Measurements from ENCODE around the gene PIP4K2B. TPM values are rescaled to one million over a fixed set of nuclear protein-coding genes. Genes with fewer than 3 reads are reported as not detected.
"Not testable (repeated sequence)": the region's sequence is repeated elsewhere in the genome, so short reads cannot be mapped to it uniquely, and the experiment has no call there.

PIP4K2B gene
- total RNA-seq, 2 experiments from 2014 or later: 30.1 to 33.4 TPM

DNA sequence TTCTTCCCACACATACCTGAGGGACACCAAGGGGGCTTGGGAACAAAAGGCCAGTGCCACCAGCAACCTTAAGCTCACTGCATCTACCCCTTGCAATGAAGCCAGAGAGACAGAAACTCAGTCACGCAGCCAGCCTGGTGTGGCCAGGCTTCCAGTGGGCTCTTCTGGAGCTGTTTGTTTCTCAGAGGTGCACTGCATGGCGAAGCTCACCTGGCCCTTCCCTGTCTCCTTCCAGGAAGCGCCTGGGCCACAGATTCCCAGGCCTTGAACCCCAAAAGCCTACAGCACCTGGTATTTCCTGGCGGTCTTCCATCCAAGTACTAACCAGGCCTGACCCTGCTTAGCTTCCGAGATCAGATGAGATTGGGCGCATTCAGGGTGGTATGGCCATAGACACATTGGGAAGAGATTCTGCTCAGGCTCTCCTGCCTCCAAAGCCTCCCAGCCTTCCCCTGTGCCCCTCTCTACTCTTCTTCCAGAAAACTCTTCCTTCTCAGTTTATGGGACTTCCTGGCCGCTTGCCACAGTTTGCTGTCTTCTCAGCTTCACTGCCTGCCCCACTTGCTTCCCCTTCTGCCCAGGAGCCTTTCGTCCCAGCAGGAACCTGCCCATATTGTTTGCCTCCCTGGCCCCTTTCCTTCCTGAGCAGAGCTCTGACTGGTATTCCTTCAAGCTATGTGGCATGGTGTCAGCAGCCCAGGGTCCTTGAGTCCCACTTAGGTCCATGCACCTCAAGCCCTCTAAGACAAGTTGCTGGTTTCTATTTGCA, 67.6 kb downstream of the PIP4K2B start:
- H3K4me3 Mint-ChIP-seq: peak overlapping the region; percentile 94
- peaks cover 3% of the 10 kb centered on the region for H3K9me3 Mint-ChIP-seq
- H3K36me3 Mint-ChIP-seq (ENCODE audit: low read depth): peaks cover 20% of the 10 kb centered on the region
- peak overlapping the region; percentile 14 for H3K27ac Mint-ChIP-seq
- no peak for DNase-seq
- peaks cover 75% of the 10 kb centered on the region for H3K4me1 Mint-ChIP-seq (ENCODE audit: low read depth)
- CTCF ChIA-PET: interaction anchor here (0.6 to 2.2 kb wide), 9 partner anchors 16 to 422 kb away, joined by 3 to 14 read pairs (median 4); no protein-coding TSS in a partner anchor
- intact Hi-C loops (cut with micrococcal nuclease): loop anchor here (5.0 kb wide), 1 partner anchor 421 kb away; the partner anchor contains the start of gene PLXDC1
- H3K27me3 Mint-ChIP-seq (ENCODE audit: low read depth): no peaks in the 10 kb centered on the region

DNA sequence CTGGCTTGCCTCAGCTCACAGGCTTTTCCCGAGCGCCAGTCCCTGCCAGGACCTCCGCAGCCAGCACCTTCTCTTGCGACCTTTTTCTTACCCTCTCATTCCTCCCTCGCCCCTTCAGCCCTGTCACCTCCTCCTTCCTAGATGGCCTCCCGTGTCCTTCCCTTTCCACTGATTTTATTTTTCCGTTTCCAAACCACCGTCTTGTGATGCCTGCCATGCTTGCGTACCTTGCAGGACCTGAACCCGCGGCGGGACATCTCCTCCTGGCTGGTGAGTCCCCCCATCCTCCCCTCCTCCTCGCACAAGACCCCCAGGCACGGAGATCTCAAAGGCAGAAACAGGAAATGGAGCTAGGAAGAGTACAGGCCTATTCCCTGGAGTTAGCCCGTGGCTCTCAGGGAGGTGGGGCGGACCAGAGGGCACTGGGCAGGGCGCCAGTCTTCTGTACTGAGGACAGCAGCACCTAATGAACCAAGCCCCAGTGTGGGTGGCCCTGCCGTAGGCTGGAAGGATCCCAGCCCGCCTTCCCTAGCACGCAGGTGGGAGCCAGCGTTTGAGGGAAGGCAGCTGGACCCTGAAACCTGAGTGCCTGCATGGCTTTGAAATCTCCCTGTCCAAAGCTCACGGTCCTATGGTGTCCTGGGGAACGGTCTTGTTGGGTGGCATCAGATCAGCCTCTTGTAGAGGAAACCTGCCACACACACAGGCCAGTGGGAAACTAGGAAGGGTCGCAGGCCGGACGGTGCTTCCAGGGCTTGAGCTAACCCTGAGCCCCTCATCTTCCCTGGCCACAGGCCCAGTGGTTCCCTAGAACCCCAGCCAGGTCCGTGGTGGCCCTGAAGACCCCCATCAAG, 68.6 kb downstream of the PIP4K2B start:
- H3K4me3 Mint-ChIP-seq: peak overlapping the region; percentile 94
- CTCF ChIA-PET: interaction anchor here (0.6 to 2.2 kb wide), 8 partner anchors 15 to 423 kb away, joined by 3 to 14 read pairs (median 4); no protein-coding TSS in a partner anchor
- H3K4me1 Mint-ChIP-seq (ENCODE audit: low read depth): peaks cover 81% of the 10 kb centered on the region
- H3K27ac Mint-ChIP-seq: peak overlapping the region; percentile 90
- intact Hi-C loops (cut with micrococcal nuclease): loop anchor here (1.0 to 5.0 kb wide), 3 partner anchors 22 to 422 kb away; partner anchors contain the start of genes PLXDC1 and PSMB3
- peaks cover 23% of the 10 kb centered on the region for H3K36me3 Mint-ChIP-seq (ENCODE audit: low read depth)
- no peaks in the 10 kb centered on the region for H3K27me3 Mint-ChIP-seq (ENCODE audit: low read depth)
- H3K9me3 Mint-ChIP-seq: peaks cover 3% of the 10 kb centered on the region
- DNase-seq: peak; percentile 30

DNA sequence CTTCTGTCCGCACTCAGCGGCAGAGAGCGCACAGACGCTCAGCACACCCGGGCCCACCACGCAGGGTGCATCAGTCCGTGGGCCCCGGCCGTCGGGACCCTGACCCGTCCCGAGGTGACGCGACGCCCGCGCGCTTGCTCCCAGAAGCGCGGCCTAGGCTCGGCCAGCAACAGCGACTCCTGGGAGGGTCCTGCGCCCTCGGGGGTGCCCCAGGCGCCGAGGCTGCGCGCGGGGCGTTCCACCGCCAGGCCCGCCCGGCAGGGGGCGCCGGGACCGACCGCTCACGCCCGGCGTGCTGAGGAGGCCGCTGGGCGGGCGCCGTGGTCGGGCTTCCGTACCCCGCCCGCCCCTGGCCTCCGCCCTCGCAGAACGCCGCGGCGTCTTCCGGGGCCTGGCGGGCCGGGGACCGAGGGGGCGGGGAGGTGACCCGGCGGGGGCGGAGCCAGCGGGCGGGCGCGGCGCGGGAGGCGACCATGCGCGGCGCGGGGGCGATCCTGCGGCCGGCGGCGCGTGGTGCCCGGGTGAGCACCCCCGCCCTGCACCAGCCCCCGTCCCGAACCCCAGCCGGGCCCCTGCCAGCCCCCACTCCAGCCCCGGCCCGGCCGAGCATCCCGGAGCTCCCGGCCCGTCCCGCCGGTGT, 69.3 kb downstream of the PIP4K2B start, which contains the start of gene CISD3:
CISD3 (plus strand) TSS at position 456 of the 640 bp plus-strand sequence; CDS start at position 474, 18 bp downstream.
- peak; percentile 84 for DNase-seq
- peak within 1 kb of the TSS; percentile 98 for H3K27ac Mint-ChIP-seq
- H3K9me3 Mint-ChIP-seq: peaks cover 3% of the 10 kb centered on the region
- H3K4me3 Mint-ChIP-seq: peak within 1 kb of the TSS; percentile 94
- peaks cover 83% of the 10 kb centered on the region for H3K4me1 Mint-ChIP-seq (ENCODE audit: low read depth)
- peaks cover 23% of the 10 kb centered on the region for H3K36me3 Mint-ChIP-seq (ENCODE audit: low read depth)
- intact Hi-C loops (cut with micrococcal nuclease): loop anchor here (1.0 to 5.0 kb wide), 3 partner anchors 22 to 422 kb away; partner anchors contain the start of genes PLXDC1 and PSMB3
- CTCF ChIA-PET: interaction anchor here (1.6 to 3.6 kb wide), 6 partner anchors 14 to 54 kb away, joined by 5 to 14 read pairs (median 7); no protein-coding TSS in a partner anchor
- no peaks in the 10 kb centered on the region for H3K27me3 Mint-ChIP-seq (ENCODE audit: low read depth)

DNA sequence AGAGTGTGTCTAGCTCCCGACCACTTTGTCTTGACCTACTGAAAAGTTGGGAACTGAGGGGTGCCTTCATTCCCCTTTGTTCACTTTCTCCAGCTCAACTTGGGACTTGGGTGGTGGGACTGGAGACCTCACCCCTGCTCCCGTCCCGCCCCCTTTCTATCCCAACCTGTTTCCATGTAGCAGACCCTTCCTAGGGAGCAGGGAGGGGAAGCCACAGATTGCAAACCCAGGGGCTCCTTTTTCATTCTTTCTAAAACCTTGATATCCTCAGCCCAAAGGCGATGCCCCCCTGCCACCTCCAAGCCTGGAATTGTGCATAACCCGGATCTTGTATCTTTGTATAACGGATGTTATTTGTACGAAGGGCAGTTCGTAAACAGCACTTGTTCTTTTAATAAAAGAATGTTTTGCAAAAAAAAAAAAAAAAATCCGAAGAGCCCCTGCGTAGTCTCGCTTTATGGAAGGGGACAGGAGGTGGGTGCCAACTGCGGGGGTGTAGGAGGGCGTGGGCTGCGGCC, 69.9 kb downstream of the PIP4K2B start:
- H3K4me3 Mint-ChIP-seq: peak overlapping the region; percentile 57

DNA sequence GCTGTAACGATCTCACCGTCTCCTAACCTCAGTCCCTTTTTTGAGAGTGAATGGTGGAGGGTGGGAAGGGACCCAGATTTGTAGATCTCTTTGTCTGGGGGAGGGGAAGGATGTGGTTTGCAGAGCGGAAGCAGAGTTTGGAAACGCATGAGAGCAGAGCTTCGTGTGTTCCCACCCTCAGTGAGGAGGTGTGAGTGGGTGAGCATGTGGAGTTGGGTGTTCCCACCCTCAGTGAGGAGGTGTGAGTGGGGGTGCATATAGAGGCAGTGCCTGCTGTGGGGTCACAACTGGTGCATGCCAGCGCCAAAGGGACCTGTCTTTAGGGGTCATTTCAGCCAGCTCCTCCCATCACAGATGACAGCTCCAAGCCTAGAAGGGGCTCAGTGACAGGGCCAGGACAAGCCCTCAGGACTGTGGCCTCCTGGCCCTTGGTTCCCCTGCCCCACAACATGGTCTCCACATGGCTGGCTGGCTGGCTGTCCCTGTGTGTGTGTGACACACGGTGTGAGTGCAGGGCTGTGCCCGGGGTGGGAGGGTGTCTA, 71.0 kb downstream of the PIP4K2B start:
- H3K27me3 Mint-ChIP-seq (ENCODE audit: low read depth): no peaks in the 10 kb centered on the region
- peaks cover 21% of the 10 kb centered on the region for H3K36me3 Mint-ChIP-seq (ENCODE audit: low read depth)
- peak overlapping the region; percentile 58 for H3K4me3 Mint-ChIP-seq
- DNase-seq: peak; percentile 79
- H3K4me1 Mint-ChIP-seq (ENCODE audit: low read depth): peaks cover 71% of the 10 kb centered on the region
- CTCF ChIA-PET: interaction anchor here (1.0 to 3.6 kb wide), 10 partner anchors 12 to 208 kb away, joined by 3 to 17 read pairs (median 6); partner anchors contain the start of gene MLLT6
- H3K9me3 Mint-ChIP-seq: peaks cover 3% of the 10 kb centered on the region
- peak overlapping the region; percentile 98 for H3K27ac Mint-ChIP-seq
- intact Hi-C loops (cut with micrococcal nuclease): no loop called here

More for the DNA sequence above, 69.9 kb downstream of the PIP4K2B start:
- Mint-ChIP-seq H3K27me3 (ENCODE audit: low read depth) (no peaks in the 10 kb centered on the region), H3K4me1 (ENCODE audit: low read depth) (peaks cover 79% of the 10 kb centered on the region), H3K27ac (peak overlapping the region; percentile 98), H3K9me3 (peaks cover 3% of the 10 kb centered on the region), H3K36me3 (ENCODE audit: low read depth) (peaks cover 24% of the 10 kb centered on the region)
- intact Hi-C loops (cut with micrococcal nuclease): no loop called here
- DNase-seq: no peak
- CTCF ChIA-PET: interaction anchor here (1.0 to 3.6 kb wide), 8 partner anchors 14 to 111 kb away, joined by 3 to 17 read pairs (median 6); partner anchors contain the start of gene MLLT6

DNA sequence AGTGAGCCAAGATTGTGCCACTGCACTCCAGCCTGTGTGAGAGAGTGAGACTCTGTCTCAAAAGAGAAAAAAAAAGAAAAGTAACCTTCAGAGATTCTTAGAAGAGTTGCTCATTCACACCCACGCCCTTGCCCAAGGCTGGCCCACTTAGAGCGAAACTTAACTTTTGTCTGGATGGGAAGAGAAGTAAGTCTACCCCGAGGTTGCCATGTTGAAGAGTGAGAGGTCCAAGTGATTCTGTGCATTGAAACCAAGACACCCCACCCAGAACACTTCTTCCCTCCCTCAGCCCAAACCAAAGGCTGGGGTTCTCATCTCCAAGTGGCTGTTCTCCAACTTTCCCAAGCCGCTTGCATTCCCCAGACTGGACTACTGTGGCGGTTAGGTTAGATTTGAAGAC, 71.6 kb downstream of the PIP4K2B start:
- Mint-ChIP-seq H3K4me1 (ENCODE audit: low read depth) (peaks cover 67% of the 10 kb centered on the region), H3K27ac (peak overlapping the region; percentile 98), H3K9me3 (peaks cover 3% of the 10 kb centered on the region), H3K36me3 (ENCODE audit: low read depth) (peaks cover 21% of the 10 kb centered on the region), H3K27me3 (ENCODE audit: low read depth) (no peaks in the 10 kb centered on the region), H3K4me3 (peak overlapping the region; percentile 58)
- CTCF ChIA-PET: interaction anchor here (1.0 to 3.6 kb wide), 8 partner anchors 12 to 209 kb away, joined by 3 to 17 read pairs (median 6); partner anchors contain the start of gene MLLT6
- peak; percentile 94 for DNase-seq
- intact Hi-C loops (cut with micrococcal nuclease): loop anchor here (1.0 kb wide), 2 partner anchors 21 to 50 kb away; no protein-coding TSS in a partner anchor

DNA sequence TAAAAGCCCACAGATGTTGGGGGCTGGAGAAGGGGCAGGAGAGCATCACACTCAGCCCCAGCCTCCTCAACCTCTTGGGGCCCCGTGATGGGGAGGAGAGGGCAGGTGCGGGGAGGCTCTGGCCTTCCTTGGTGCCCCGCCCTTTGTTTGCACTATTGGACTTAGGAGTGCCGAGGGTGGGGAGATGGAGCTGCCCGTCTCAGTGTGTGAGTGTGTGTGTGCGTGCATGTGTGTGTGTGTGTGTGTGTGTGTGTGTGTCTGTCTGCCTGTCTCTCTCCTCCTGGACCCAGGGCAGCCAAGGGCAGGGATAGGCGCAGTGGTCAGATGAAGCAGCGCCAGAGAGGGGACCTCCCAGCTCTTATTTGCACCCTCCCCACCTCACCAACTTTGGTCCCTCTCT, 73.2 kb downstream of the PIP4K2B start:
- peak; percentile 19 for DNase-seq
- CTCF ChIA-PET: interaction anchor here (1.5 to 3.6 kb wide), 2 partner anchors 9 to 16 kb away, joined by 3 to 12 read pairs; no protein-coding TSS in a partner anchor
- H3K27me3 Mint-ChIP-seq (ENCODE audit: low read depth); H3K4me3 Mint-ChIP-seq; intact Hi-C loops (cut with micrococcal nuclease); H3K9me3 Mint-ChIP-seq: not testable (repeated sequence)
- Mint-ChIP-seq H3K36me3 (ENCODE audit: low read depth) (peaks cover 20% of the 10 kb centered on the region), H3K4me1 (ENCODE audit: low read depth) (peaks cover 53% of the 10 kb centered on the region), H3K27ac (peak overlapping the region; percentile 98)

DNA sequence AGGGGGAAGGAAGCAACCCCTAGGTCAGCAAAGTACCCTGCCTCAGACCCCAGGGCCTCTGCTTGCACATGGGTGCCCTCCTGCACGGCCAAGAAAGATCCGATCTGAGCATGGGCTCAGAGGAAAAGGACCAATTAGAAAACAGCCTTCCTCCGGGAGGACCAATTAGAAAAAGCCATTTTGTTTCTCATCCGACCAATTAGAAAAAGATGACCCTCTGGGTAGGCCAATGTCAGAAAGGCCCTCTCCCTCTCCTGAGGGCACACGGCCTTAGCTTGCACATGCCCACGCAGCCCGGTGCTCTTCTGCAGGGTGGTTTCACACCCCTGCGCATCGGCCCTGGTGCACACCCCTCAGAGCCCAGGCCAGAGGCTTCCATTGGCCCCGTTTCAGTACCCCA, 74.3 kb downstream of the PIP4K2B start:
- no peak for DNase-seq
- intact Hi-C loops (cut with micrococcal nuclease): no loop called here
- Mint-ChIP-seq H3K36me3 (ENCODE audit: low read depth) (peaks cover 22% of the 10 kb centered on the region), H3K27ac (peak overlapping the region; percentile 50), H3K4me3 (no peak overlapping the region), H3K4me1 (ENCODE audit: low read depth) (peaks cover 52% of the 10 kb centered on the region), H3K27me3 (ENCODE audit: low read depth) (no peaks in the 10 kb centered on the region), H3K9me3 (peaks cover 3% of the 10 kb centered on the region)
- CTCF ChIA-PET: interaction anchor here (1.5 kb wide), 1 partner anchor 10 kb away, joined by 3 read pairs; no protein-coding TSS in a partner anchor

DNA sequence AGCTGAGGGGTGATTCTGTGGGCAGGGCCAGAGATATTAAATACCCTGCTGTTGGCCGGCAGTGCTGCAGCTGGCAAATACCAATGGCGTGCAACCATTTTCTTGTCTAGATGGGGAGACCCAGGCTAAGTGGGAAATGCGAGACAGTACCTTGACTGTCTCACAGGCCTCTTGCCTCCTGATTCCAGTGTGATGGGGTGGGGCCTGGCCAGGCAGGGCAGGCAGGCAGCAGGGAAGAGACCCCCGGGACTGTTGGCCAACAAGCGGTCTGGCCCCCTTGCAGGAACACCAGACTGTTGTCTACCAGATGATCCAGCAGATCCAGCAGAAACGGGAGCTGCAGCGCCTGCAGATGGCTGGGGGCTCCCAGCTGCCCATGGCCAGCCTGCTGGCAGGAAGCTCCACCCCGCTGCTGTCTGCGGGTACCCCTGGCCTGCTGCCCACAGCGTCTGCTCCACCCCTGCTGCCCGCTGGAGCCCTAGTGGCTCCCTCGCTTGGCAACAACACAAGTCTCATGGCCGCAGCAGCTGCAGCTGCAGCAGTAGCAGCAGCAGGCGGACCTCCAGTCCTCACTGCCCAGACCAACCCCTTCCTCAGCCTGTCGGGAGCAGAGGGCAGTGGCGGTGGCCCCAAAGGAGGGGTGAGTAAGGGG, 74.9 kb downstream of the PIP4K2B start:
- Mint-ChIP-seq H3K27me3 (ENCODE audit: low read depth) (no peaks in the 10 kb centered on the region), H3K4me1 (ENCODE audit: low read depth) (peaks cover 53% of the 10 kb centered on the region), H3K27ac (peak overlapping the region; percentile 50), H3K9me3 (peaks cover 3% of the 10 kb centered on the region), H3K36me3 (ENCODE audit: low read depth) (peaks cover 23% of the 10 kb centered on the region), H3K4me3 (no peak overlapping the region)
- DNase-seq: no peak
- intact Hi-C loops (cut with micrococcal nuclease): no loop called here
- CTCF ChIA-PET: interaction anchor here (1.2 kb wide), 1 partner anchor 10 kb away, joined by 4 read pairs; no protein-coding TSS in a partner anchor

DNA sequence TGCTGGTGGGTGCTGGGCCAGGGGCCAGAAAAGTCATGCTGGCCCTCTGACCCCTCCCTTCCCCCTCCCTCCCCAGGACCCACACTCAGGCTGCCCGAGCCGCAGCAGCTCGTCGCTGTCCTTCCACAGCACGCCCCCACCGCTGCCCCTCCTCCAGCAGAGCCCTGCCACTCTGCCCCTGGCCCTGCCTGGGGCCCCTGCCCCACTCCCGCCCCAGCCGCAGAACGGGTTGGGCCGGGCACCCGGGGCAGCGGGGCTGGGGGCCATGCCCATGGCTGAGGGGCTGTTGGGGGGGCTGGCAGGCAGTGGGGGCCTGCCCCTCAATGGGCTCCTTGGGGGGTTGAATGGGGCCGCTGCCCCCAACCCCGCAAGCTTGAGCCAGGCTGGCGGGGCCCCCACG, 77.6 kb downstream of the PIP4K2B start:
- Mint-ChIP-seq H3K4me3 (no peak overlapping the region), H3K27me3 (ENCODE audit: low read depth) (no peaks in the 10 kb centered on the region), H3K9me3 (no peaks in the 10 kb centered on the region), H3K27ac (no peak overlapping the region), H3K36me3 (ENCODE audit: low read depth) (peaks cover 27% of the 10 kb centered on the region), H3K4me1 (ENCODE audit: low read depth) (peaks cover 35% of the 10 kb centered on the region)
- CTCF ChIA-PET: no interaction called here
- intact Hi-C loops (cut with micrococcal nuclease): no loop called here
- DNase-seq: no peak

Data from activated naive CD4-positive, alpha-beta T cell treated with anti-CD3 and anti-CD28 coated beads for 36 hours (primary cell).